Pancreas (tissue), 10 donors: ENCODE measurements around the gene ZC3H7B. TPM values are rescaled to one million over a fixed set of nuclear protein-coding genes. Genes with fewer than 3 reads are reported as not detected.

Experiments
- ATAC-seq, 4 donors: fragments of 200-7000 bp; cut with Tn5 transposase; one replicate each; pipeline versions ENCODE4 v1.8.0 to v1.9.1; 2020; ENCODE audit warnings: mild to moderate bottlenecking in 4 of 4, moderate library complexity in 4 of 4
- DNase-seq, 6 donors: peaks; one replicate each; pipeline ENCODE4 v3.0.0-alpha.2; 2020
- FAIRE-seq: peaks from 2 replicates; lab custom pipeline; 2012; peaks lifted over from hg19 to GRCh38; lab: Jason Lieb, UNC
- H3K27ac ChIP-seq, 4 donors: fragments of 200-600 bp; sonication (generic); 1 replicate in 3 of 4; 2 replicates in 1 of 4; pipeline versions ENCODE4 v1.5.0 to v1.8.0; 2020
- H3K27me3 ChIP-seq, 4 donors: fragments of 200-600 bp; one replicate each; pipeline ENCODE4 v1.8.0; 2021
- H3K36me3 ChIP-seq, 3 donors: fragments of 200-600 bp; sonication (generic) in 1 of 3; one replicate each; pipeline versions ENCODE4 v1.5.0 to v1.8.0; 2020 to 2021
- H3K4me1 ChIP-seq, 3 donors: fragments of 200-600 bp; one replicate each; pipeline ENCODE4 v1.8.0; 2021
- H3K4me3 ChIP-seq, 4 donors: fragments of 200-600 bp; sonication (generic) in 2 of 4; one replicate each; pipeline versions ENCODE4 v1.5.0 to v1.8.0; 2020 to 2021
- H3K9me3 ChIP-seq, 4 donors: fragments of 200-600 bp; one replicate each; pipeline ENCODE4 v1.8.0; 2021
- WGBS, 2 donors: extraction: QIAGEN DNeasy Blood & Tissue Kit; methylation state at CpG; one replicate each; pipeline ENCODE4 v1.1.7; 2013; 5-methylcytosine and 5-hydroxymethylcytosine counted together
- intact Hi-C, 3 donors: fragments of 100-400 bp; cut with DNase I; formaldehyde crosslinking; loops; one replicate each; pipeline versions ENCODE4 v1.11.1 to v1.14.2; 2022
- polyA plus RNA-seq, 2 donors: library from polyadenylated mRNA; stranded (reverse); fragments of 200-250 nt; gene quantifications; one replicate each; pipeline ENCODE4 v1.2.3, GENCODE V29; 2013
- total RNA-seq, 6 donors: library from RNA; stranded (reverse); fragmentation: NEBNext Ultra II Directional in 4 of 6; extraction: Animal tissue kit (Norgen Biotek cat#: 25700) in 4 of 6; gene quantifications; one replicate each; pipeline versions ENCODE4 v1.2.1 to v1.2.4, GENCODE V29; 2021 to 2023
- TF ChIP-seq, protein P1 (sequence below), 4 donors: fragments of 200-600 bp; sonication (generic) in 3 of 4; IDR thresholded peaks; one replicate each; pipeline versions ENCODE4 v1.5.0 to v1.8.0; 2021; ENCODE audit warnings: antibody characterized with exemption in 4 of 4
- donor health status: healthy with polysubstance abuse.
- donor health status: DM: no; HTN: no; CAD: no; lungs with moderate emphysema.
- donor health status: DM: no; HTN: no; CAD: no.
- donor health status: control.
- donor health status: control.
- donor health status: Bipolar disorder and iron deficiency.
- donor health status: DM: yes; HTN: yes; CAD: no.
- donor health status: DM: no; HTN: no; CAD: no.
- donor health status: DM: no; HTN: no; CAD: no.
- donor health status: DM: yes; HTN: yes; CAD: no.

ZC3H7B gene
- total and polyA plus RNA-seq, 8 donors, result 20.9 to 46.8 (median 27.0) TPM

DNA sequence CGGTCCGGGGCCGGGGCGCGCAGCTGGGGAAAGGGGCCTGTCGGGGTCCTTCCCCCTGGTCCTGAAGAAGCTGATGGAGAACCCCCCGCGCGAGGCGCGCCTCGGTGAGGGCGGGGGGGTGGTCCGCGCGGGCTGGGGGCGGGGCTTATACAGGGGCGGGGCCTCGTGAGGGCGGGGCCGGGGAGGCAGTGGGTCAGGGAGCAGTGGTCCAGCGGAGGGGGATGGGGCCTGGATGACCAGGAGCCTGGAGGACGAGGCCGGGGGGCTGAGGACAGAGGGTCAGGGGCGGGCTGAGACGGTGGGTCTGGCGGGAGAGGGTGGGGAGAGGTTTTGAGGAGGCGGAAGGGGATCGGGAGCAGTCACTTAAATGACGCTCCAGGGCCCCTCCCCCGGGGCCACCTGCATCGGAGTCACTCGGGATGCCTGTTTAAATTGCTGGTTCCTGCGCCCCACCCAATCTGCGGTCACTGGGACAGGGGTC, 80.8 kb downstream of the ZC3H7B start:
- FAIRE-seq (no peak), ATAC-seq (peak; percentile 29 to 62 (median 53)), DNase-seq (peak in 4 of 6 donors; percentile 71 to 85 (median 81))
- Histone ChIP-seq H3K27me3 (no peaks in the 10 kb centered on the region), H3K9me3 (no peaks in the 10 kb centered on the region), H3K4me3 (peak overlapping the region; percentile 78 to 84 (median 79)), H3K36me3 (peaks cover 0 to 2% (median 0%) of the 10 kb centered on the region in 3 donors), H3K27ac (peak overlapping the region; percentile 96 to 100 (median 98)), H3K4me1 (peaks cover 6 to 17% (median 12%) of the 10 kb centered on the region in 3 donors)
- intact Hi-C loops, result no loop called here
- TF ChIP-seq, protein P1, sequence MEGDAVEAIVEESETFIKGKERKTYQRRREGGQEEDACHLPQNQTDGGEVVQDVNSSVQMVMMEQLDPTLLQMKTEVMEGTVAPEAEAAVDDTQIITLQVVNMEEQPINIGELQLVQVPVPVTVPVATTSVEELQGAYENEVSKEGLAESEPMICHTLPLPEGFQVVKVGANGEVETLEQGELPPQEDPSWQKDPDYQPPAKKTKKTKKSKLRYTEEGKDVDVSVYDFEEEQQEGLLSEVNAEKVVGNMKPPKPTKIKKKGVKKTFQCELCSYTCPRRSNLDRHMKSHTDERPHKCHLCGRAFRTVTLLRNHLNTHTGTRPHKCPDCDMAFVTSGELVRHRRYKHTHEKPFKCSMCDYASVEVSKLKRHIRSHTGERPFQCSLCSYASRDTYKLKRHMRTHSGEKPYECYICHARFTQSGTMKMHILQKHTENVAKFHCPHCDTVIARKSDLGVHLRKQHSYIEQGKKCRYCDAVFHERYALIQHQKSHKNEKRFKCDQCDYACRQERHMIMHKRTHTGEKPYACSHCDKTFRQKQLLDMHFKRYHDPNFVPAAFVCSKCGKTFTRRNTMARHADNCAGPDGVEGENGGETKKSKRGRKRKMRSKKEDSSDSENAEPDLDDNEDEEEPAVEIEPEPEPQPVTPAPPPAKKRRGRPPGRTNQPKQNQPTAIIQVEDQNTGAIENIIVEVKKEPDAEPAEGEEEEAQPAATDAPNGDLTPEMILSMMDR (IDR thresholded peaks at IDR 0.05), result no peak
- 1% methylated on average over 22 to 35 of the region's 35 CpGs for WGBS, 2 donors

DNA sequence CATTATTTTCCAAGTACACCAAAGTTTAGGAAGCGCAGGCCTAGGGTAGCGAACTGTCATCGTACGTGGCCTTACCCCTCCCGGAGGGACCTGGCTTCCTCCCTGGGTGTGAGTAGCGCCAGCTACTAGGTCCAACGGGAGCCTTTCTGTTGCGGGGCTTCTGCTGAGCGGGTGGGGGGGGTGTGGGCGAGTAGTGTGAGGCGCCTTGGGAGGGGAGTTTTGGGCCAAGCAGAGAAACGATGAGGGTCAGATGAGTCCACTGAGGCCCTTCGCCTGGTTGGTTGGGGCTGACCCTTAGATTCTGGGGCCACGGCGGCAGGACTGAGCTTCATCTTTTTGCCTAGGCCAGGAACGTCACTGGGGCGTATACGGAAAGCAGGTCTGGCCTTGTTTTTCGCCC, 81.3 kb downstream of the ZC3H7B start:
- no peak for DNase-seq
- peak overlapping the region; percentile 96 to 100 (median 98) for H3K27ac ChIP-seq

DNA sequence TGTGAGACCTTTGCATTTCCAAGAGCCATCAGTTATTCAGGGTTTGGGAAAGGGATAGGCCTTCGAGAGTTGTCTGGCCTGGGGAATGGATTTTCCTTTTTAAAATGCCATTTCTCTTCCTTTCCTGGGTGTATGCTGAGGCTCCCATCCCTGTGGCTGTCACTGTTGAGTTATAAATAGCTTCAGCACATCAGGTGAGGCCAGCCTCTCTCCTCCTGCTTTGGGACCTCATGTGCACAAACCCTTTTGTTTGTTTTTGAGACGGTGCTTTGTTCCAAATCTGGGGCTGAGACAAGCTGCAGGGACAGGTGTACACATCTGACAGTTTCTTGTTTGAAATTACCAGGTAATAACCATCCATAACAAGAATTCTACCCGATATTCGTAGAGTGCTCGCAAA, 81.8 kb downstream of the ZC3H7B start:
- Histone ChIP-seq H3K4me3 (peak overlapping the region in 3 of 4 donors; percentile 78 to 80 (median 78)), H3K9me3 (no peaks in the 10 kb centered on the region), H3K4me1 (peaks cover 6 to 17% (median 12%) of the 10 kb centered on the region in 3 donors), H3K27ac (peak overlapping the region in 3 of 4 donors; percentile 96 to 100 (median 99)), H3K27me3 (no peaks in the 10 kb centered on the region), H3K36me3 (peaks cover 0 to 12% (median 6%) of the 10 kb centered on the region in 3 donors)
- 42 to 48% methylated on average over 5 of the region's 5 CpGs for WGBS, 2 donors
- TF ChIP-seq, protein P1 (IDR thresholded peaks at IDR 0.05), result no peak
- DNase-seq (no peak), FAIRE-seq (no peak), ATAC-seq (no peak)
- intact Hi-C loops, result no loop called here

More for the DNA sequence above, 81.3 kb downstream of the ZC3H7B start:
- Histone ChIP-seq H3K27me3 (no peaks in the 10 kb centered on the region), H3K4me3 (peak overlapping the region; percentile 78 to 84 (median 79)), H3K4me1 (peaks cover 6 to 17% (median 12%) of the 10 kb centered on the region in 3 donors), H3K9me3 (no peaks in the 10 kb centered on the region), H3K36me3 (peaks cover 0 to 7% (median 4%) of the 10 kb centered on the region in 3 donors)
- ATAC-seq, result no peak
- WGBS, 2 donors, result 6 to 7% methylated on average over 19 of the region's 19 CpGs
- intact Hi-C loops, result no loop called here
- FAIRE-seq, result no peak
- TF ChIP-seq, protein P1 (IDR thresholded peaks at IDR 0.05), result no peak

GRCh38 chr22:41384128-41384527, 82.8 kb downstream of the ZC3H7B start:
- Histone ChIP-seq H3K4me3 (no peak overlapping the region), H3K4me1 (peaks cover 6 to 17% (median 12%) of the 10 kb centered on the region in 3 donors), H3K27ac (no peak overlapping the region), H3K36me3 (peaks cover 0 to 22% (median 13%) of the 10 kb centered on the region in 3 donors), H3K9me3 (no peaks in the 10 kb centered on the region), H3K27me3 (no peaks in the 10 kb centered on the region)
- no peak for DNase-seq
- TF ChIP-seq, protein P1 (IDR thresholded peaks at IDR 0.05), result no peak
- no peak for ATAC-seq
- no peak for FAIRE-seq
- intact Hi-C loops, result no loop called here

GRCh38 chr22:41387341-41387740, 86.0 kb downstream of the ZC3H7B start:
- WGBS, 2 donors, result 93 to 94% methylated on average over 7 of the region's 7 CpGs
- TF ChIP-seq, protein P1 (IDR thresholded peaks at IDR 0.05), result no peak
- Histone ChIP-seq H3K27ac (no peak overlapping the region), H3K4me1 (peaks cover 0 to 9% (median 6%) of the 10 kb centered on the region in 3 donors), H3K36me3 (peaks cover 0 to 46% (median 19%) of the 10 kb centered on the region in 3 donors), H3K27me3 (no peaks in the 10 kb centered on the region), H3K9me3 (no peaks in the 10 kb centered on the region), H3K4me3 (no peak overlapping the region)
- FAIRE-seq (no peak), ATAC-seq (no peak), DNase-seq (no peak)
- intact Hi-C loops, result no loop called here
